NK-92 (cell line): ENCODE measurements around the gene WDR47.
"Not testable (repeated sequence)": the region's sequence is repeated elsewhere in the genome, so short reads cannot be mapped to it uniquely, and the experiment has no call there.

Experiments used
- DNase-seq: peaks from one replicate; lab custom pipeline; 2025; ENCODE audit not compliant: unreplicated experiment; lab: John Stamatoyannopoulos, UW

WDR47 gene

GRCh38 chr1:109056064-109056463 is 14.2 kb upstream of the WDR47 start:
- DNase-seq, result no peak

GRCh38 chr1:109052145-109052544 is 10.2 kb upstream of the WDR47 start:
- DNase-seq, result not testable (repeated sequence)

DNA sequence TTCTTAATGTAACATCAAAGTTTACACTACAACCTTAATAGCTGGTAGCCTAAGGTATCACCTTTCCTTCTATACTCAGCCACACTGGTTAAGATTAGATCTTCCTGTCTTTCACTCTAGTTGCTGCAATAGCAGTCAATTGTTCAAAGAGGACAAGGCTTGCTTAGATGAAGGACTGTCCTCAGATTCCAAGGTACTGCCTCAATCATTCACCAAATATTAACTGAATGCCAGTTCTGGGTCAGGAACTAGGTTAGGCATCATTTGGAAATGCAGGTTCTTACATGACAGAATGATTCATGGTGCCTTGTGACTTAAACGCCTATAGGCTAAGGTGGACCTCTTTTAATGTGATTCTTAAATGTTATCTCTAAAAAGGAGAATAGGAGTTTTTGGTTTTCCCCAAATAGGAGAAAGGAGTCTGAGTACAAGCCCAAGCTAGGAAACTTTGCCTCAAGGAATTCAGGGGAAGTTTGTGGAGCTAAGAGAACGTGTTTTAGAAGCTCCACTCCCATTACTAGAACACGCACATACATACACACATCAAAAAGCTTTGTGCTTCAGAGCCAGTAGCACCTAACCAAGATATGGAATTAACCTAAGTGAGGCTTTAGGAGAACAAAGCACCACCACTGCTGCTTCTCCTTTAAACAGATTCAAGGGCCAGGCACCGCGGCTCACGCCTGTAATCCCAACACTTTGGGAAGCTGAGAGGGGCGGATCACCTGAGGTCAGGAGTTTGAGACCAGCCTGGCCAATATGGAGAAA is 8.5 kb upstream of the WDR47 start:
- no peak for DNase-seq

DNA sequence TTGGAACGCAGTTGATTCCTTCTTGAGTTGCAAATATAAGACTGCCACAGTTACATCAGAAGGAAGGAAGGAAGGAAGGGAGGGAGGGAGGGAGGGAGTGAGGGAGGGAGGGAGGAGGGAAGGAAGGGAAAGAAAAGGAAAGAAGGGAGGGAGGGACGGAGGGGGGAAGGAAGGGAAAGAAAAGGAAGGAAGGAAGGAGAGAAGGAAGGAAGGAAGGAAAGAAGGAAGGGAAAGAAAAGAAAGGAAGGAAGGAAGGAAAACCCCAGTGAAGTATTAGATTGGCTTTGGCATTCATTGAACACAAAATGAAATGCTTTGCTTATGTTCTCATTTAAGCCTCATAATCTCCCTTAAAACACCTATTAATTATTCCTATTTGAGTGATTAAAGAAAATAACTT is 6.4 kb upstream of the WDR47 start:
- no peak for DNase-seq

- DNase-seq, result no peak
Observed at GRCh38 chr1:109047339-109047738, 5.4 kb upstream of the WDR47 start.

- no peak for DNase-seq
Observed at GRCh38 chr1:109046671-109047070, 4.8 kb upstream of the WDR47 start.

DNA sequence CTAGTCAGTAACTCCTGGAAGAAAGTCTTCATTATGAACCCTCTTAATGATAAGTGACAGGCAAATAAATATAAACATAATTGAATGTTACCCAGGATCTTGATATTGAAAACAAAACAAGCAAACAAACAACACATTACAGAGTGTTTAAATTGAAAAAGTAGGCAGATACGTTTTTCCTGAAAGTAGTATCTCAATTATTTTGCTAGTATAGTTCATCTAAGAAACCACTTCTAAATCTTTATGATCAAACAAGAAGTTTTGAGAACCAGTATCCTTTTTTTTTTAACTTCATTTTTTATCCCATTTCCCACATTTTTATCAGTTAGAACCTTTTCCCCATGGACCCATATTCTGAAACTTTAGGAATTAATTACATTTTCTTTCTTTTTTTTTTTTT is 3.7 kb upstream of the WDR47 start:
- DNase-seq, result no peak

- DNase-seq, result no peak
Observed at GRCh38 chr1:109040989-109041620, 797 bp downstream of the WDR47 start.

DNA sequence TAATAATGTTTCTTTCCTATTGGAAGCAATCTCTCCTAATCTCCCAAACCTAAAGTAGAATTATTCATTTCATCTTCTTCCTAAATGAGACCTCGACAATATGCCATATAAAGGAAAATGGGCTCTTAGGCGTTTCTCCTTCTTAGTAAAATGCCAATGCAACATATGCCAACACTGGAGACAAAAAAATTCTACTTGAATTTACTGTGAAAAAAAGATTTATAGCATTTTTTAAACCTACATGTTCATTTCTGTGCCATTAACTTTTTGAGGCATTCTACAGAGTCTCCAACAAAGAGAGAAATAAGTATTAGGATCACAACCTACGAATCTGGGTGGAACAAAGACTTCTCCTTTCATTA is 1.3 kb downstream of the WDR47 start:
- no peak for DNase-seq

GRCh38 chr1:109034382-109034781 is 7.5 kb downstream of the WDR47 start:
- DNase-seq, result no peak

GRCh38 chr1:109029493-109029892 is 12.4 kb downstream of the WDR47 start:
- DNase-seq, result not testable (repeated sequence)

DNA sequence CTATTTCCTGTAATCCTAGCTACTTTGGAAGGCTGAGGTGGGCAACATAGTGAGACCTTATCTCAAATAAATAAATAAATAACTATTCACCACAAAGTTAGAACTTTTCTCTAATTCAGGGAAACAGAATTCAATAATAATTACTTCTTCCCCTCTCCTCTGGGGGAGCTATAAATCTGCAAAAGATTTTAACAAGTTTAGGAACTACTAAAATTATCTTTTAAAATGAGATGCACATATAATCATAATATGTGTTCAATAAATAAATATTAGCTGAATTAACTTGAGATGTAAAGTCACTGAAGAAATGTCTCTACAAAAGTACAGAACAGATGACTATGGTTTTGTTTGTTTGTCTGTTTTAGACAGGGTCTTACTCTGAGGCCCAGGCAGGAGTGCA is 14.1 kb downstream of the WDR47 start:
- DNase-seq, result no peak

- no peak for DNase-seq
Observed at GRCh38 chr1:109025694-109026093, 16.2 kb downstream of the WDR47 start.

DNA sequence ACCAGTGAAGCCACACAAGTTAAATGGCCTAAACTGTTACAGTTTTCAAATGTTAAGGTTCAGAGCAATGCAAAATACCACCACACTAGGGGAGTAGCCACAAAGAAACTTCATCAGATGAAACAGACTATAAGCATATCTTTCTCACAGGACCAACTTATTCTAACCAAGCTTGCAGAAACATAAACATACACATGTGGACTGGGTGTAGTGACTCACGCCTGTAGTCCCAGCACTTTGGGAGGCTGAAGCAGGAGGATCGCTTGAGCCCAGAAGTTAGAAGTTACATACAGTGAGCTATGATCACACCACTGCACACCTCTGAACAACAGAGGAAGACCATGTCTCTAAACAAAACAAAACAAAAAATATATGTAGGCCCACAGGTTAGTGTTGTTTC is 17.3 kb downstream of the WDR47 start:
- DNase-seq, result no peak

DNA sequence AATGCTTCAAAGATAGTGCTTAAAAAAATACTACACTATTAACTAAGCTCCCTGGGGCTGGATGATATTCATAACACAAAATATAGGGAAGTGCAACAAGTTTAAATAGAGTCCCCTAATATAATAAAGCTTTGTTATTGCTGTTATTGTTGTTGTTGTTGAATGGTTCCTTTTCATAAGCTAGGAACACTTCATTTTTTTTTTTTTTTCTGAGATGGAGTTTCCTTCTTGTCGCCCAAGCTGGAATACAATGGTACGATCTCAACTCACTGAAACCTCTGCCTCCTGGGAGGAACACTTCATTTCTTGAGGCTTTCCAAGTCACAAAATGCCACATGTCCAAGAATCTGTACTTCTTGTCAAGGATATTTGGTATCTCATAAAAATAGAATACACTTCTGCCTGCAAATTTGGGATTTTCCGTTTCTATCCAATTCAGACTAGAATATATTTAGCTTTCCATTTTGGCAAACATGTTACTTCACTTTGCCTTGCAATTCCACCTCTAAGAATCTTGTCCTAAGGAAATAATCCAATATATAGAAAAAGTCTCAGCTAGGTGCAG is 21.1 kb downstream of the WDR47 start:
- no peak for DNase-seq

- DNase-seq, result not testable (repeated sequence)
Observed at GRCh38 chr1:109017719-109018118, 24.2 kb downstream of the WDR47 start.

DNA sequence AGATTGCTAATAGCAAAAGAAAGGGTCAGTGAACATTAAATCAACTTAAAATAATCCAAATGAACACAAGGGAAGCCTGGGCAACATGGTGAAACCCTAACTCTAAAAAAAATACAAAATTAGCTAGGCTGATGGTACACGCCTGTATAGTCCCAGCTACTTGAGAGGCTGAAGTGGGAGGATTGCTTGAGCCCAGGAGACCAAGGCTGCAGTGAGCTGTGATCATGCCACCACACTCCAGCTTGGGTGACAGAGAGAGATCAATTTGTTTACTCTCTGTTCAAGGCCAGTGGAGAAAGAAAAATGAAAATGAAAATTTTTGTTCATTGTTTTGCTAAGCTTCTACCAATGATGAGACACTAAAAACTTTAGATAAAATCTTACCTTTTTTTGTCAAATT is 24.8 kb downstream of the WDR47 start:
- no peak for DNase-seq

GRCh38 chr1:109011335-109011734 is 30.6 kb downstream of the WDR47 start:
- DNase-seq, result no peak

GRCh38 chr1:108996622-108997021 is 45.3 kb downstream of the WDR47 start:
- DNase-seq, result not testable (repeated sequence)

GRCh38 chr1:108983114-108983513 is 58.8 kb downstream of the WDR47 start:
- DNase-seq, result no peak

DNA sequence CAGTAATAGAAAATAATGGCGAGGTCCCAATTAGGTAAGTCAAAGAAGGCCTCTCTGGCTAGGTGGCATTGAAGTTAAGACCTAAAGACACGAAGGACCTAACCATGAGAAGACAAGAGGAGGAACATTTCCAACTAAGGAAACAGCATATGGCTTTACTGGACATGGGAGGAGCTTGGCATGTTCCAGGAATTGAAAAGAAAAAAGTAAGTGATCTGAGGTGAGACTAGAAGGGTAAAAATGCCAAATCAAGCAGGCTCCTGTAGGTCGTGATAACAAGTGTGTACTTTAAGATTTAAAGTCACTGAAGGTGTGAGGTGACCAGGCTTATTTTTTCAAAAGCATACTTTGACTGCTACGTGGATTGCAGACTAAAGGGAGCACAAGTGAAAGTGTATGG is 65.2 kb downstream of the WDR47 start:
- DNase-seq, result no peak

- DNase-seq, result no peak
Observed at GRCh38 chr1:108972951-108973350, 69.0 kb downstream of the WDR47 start.

DNA sequence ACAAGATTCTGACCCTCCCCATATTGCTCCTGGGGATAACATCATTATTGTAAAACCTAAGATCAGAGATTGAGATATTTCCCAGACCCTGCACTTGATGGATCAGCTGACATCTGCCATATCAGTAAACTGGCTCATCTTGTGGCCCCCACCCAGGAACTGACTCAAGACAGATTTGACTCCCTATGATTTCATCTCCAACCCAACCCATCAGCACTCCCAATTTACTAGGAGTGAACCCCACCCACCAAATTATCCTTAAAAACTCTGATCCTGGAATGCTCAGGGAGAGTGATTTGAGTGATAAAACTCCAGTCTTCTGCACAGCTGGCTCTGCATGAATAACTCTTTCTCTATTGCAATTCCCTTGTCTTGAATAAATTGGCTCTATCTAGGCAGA is 72.6 kb downstream of the WDR47 start:
- DNase-seq, result no peak
